ENCODE results near the gene GNAQ. TPM values are rescaled to one million over a fixed set of nuclear protein-coding genes. Genes with fewer than 3 reads are reported as not detected.

Gene GNAQ
- total and polyA plus RNA-seq, 2 donors (not counting 1 experiment from before 2014, with no cell fraction given): 0.60 to 1.4 TPM

DNA sequence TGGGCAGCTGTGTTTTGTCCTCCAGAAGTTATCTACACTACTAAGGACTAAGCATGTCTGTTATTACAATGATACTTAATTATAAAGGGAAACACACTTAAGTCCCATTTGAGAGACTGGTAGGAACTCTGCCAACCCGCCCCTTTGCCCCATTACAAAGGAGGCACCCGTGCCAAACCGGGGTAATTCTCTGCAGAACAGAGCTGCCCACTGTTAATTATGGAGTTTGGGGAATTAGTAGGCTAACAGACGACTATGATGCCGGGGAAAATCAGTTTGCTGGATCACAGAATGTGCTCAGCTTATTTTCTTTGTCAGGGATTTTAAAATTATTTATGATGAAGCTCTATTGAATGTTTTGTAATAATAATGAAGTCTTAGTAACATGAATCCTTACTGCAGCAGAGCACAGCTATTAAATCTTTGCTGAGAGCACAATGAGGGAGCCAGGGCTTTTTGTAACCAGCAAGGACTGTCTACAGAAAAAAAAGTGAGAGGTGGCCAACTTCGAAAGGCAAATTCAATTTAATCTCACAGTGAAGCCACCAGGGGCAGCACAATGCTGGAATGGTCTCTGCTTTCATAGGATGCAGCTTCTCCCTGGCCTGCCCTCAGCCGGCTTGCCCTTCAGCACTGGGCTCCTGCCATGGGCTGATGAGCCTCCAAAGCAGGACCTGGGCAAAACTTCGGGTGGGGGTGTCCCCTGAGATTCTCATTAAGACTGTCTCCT, 134.5 kb downstream of the GNAQ start:
- ChIA-PET CTCF (interaction anchor here (1.5 kb wide), 1 partner anchor 80 kb away, joined by 3 read pairs; no protein-coding TSS in a partner anchor), POLR2A (no interaction called here)
- no peak overlapping the region for H2AFZ ChIP-seq (ENCODE audit: insufficient read depth, low read depth, low read length, poor library complexity, severe bottlenecking)
- H3K4me1 ChIP-seq (ENCODE audit: control insufficient read depth in 2 of 2, insufficient read depth in 2 of 2, low read length in 2 of 2): peaks cover 0 to 2% of the 10 kb centered on the region in 2 donors
- H3K27me3 Mint-ChIP-seq: peaks cover 10% of the 10 kb centered on the region
- H3K4me3 Mint-ChIP-seq: no peak overlapping the region
- ATAC-seq (ENCODE audit: low read depth) (no peak), DNase-seq (no peak)
- H3K9me3 ChIP-seq (ENCODE audit: control extremely low read depth in 1 of 3, control insufficient read depth in 2 of 3, insufficient read depth in 1 of 3, low read length in 2 of 3): no peaks in the 10 kb centered on the region
- H3K9ac ChIP-seq (ENCODE audit: low read length): no peak overlapping the region
- peaks cover 2% of the 10 kb centered on the region for H3K4me1 Mint-ChIP-seq
- no peaks in the 10 kb centered on the region for H4K20me1 ChIP-seq (ENCODE audit: control insufficient read depth, insufficient read depth, low read length, poor library complexity, severe bottlenecking)
- WGBS (ENCODE audit: insufficient coverage): 96% methylated on average over 4 of the region's 8 CpGs
- H3K27me3 ChIP-seq (replicated peaks in 1 of 4; ENCODE audit: control extremely low read depth in 1 of 4, control insufficient read depth in 3 of 4, insufficient read depth in 4 of 4, low read length in 3 of 4): no peaks in the 10 kb centered on the region
- no peak overlapping the region for H3K4me2 ChIP-seq (replicated peaks; ENCODE audit: low read depth, low read length, poor library complexity, severe bottlenecking)
- TF ChIP-seq EZH2 (IDR thresholded peaks at IDR 0.05; ENCODE audit: borderline replicate concordance, insufficient read depth, low read depth, low read length, poor library complexity, severe bottlenecking) (no peak), CTCF (IDR thresholded peaks at IDR 0.05) (no peak)
- intact Hi-C loops (cut with micrococcal nuclease): no loop called here
- H3K36me3 ChIP-seq (replicated peaks in 1 of 2; ENCODE audit: control extremely low read depth in 1 of 2, control insufficient read depth in 1 of 2, extremely low read depth in 1 of 2, insufficient read depth in 2 of 2, low read length in 1 of 2): no peaks in the 10 kb centered on the region
- no peaks in the 10 kb centered on the region for H3K9me3 Mint-ChIP-seq (ENCODE audit: insufficient read depth)
- H3K79me2 ChIP-seq (ENCODE audit: control insufficient read depth, insufficient read depth, low read length): no peaks in the 10 kb centered on the region
- H3K4me3 ChIP-seq (ENCODE audit: control extremely low read depth in 1 of 5, extremely low read depth in 1 of 5, insufficient read depth in 1 of 5, low read depth in 2 of 5, low read length in 4 of 5): no peak overlapping the region
- H3K27ac Mint-ChIP-seq: no peak overlapping the region
- no peak overlapping the region for H3K27ac ChIP-seq (ENCODE audit: low read length in 2 of 2)

GRCh38 chr9:77896269-77896937, 135.2 kb downstream of the GNAQ start:
- intact Hi-C loops (cut with micrococcal nuclease): no loop called here
- Mint-ChIP-seq H3K4me1 (peaks cover 2% of the 10 kb centered on the region), H3K27me3 (peaks cover 10% of the 10 kb centered on the region), H3K4me3 (no peak overlapping the region), H3K9me3 (ENCODE audit: insufficient read depth) (no peaks in the 10 kb centered on the region), H3K27ac (no peak overlapping the region)
- no peak for DNase-seq
- no peaks in the 10 kb centered on the region for H3K36me3 ChIP-seq (replicated peaks in 1 of 2; ENCODE audit: control extremely low read depth in 1 of 2, control insufficient read depth in 1 of 2, extremely low read depth in 1 of 2, insufficient read depth in 2 of 2, low read length in 1 of 2)
- no peak overlapping the region for H3K4me2 ChIP-seq (replicated peaks; ENCODE audit: low read depth, low read length, poor library complexity, severe bottlenecking)
- ChIA-PET POLR2A (no interaction called here), CTCF (interaction anchor here (1.5 kb wide), 1 partner anchor 80 kb away, joined by 3 read pairs; no protein-coding TSS in a partner anchor)
- peaks cover 0 to 8% of the 10 kb centered on the region in 2 donors for H3K4me1 ChIP-seq (ENCODE audit: control insufficient read depth in 2 of 2, insufficient read depth in 2 of 2, low read length in 2 of 2)
- no peaks in the 10 kb centered on the region for H3K79me2 ChIP-seq (ENCODE audit: control insufficient read depth, insufficient read depth, low read length)
- no peak overlapping the region for H3K9ac ChIP-seq (ENCODE audit: low read length)
- no peaks in the 10 kb centered on the region for H4K20me1 ChIP-seq (ENCODE audit: control insufficient read depth, insufficient read depth, low read length, poor library complexity, severe bottlenecking)
- H3K27ac ChIP-seq (ENCODE audit: low read length in 2 of 2): no peak overlapping the region
- H3K4me3 ChIP-seq (ENCODE audit: control extremely low read depth in 1 of 5, extremely low read depth in 1 of 5, insufficient read depth in 1 of 5, low read depth in 2 of 5, low read length in 4 of 5): no peak overlapping the region
- H3K9me3 ChIP-seq (ENCODE audit: control extremely low read depth in 1 of 3, control insufficient read depth in 2 of 3, insufficient read depth in 1 of 3, low read length in 2 of 3): no peaks in the 10 kb centered on the region
- H2AFZ ChIP-seq (ENCODE audit: insufficient read depth, low read depth, low read length, poor library complexity, severe bottlenecking): no peak overlapping the region
- no peak for ATAC-seq (ENCODE audit: low read depth)
- WGBS (ENCODE audit: insufficient coverage): 50% methylated on average over 1 of the region's 2 CpGs
- no peak for TF ChIP-seq CTCF (IDR thresholded peaks at IDR 0.05)
- TF ChIP-seq EZH2 (IDR thresholded peaks at IDR 0.05; ENCODE audit: borderline replicate concordance, insufficient read depth, low read depth, low read length, poor library complexity, severe bottlenecking): no peak
- H3K27me3 ChIP-seq (replicated peaks in 1 of 4; ENCODE audit: control extremely low read depth in 1 of 4, control insufficient read depth in 3 of 4, insufficient read depth in 4 of 4, low read length in 3 of 4): no peaks in the 10 kb centered on the region

Data from B cell (primary cell).